K562 (cell line): ENCODE measurements around the gene DENND1A. TPM values are rescaled to one million over a fixed set of nuclear protein-coding genes. Genes with fewer than 3 reads are reported as not detected.
A peak's percentile ranks its signal among the peaks of the same experiment; 100 is the strongest.

Experiments
- ATAC-seq: fragments of 200-7000 bp; cut with Tn5 transposase; 3 replicates; pipeline ENCODE4 v1.9.1; 2020; ENCODE audit warnings: moderate library complexity
- BruUV-seq: library from RNA; stranded (reverse); fragments of 400-500 nt; replicated peaks from 2 replicates; lab custom pipeline; 2021; lab: Mats Ljungman, UMichigan
- CTCF ChIA-PET: fragments of 300-600 bp; formaldehyde crosslinking; extraction: SDS; loops from one replicate; lab custom pipeline; 2021; ENCODE audit warnings: low intra/inter-chr PET ratio; lab: Yijun Ruan, JAX
- POLR2A ChIA-PET: fragments of 300-600, 350-650 bp; sonication (Branson Sonifier 250); formaldehyde crosslinking; extraction: SDS; loops from one replicate; lab custom pipeline; 2021; ENCODE audit warnings: antibody characterized with exemption, inconsistent platforms; lab: Yijun Ruan, JAX
- DNase-seq, 4 experiments: peaks; one replicate each; pipeline versions ENCODE4 v3.0.0 to v3.0.0-alpha.2; 2011 to 2018; ENCODE audit warnings: low spot score in 3 of 4, mixed read lengths in 3 of 4; ENCODE audit errors: extremely low read depth in 1 of 4
- FAIRE-seq: peaks from 2 replicates; lab custom pipeline; 2011; peaks lifted over from hg19 to GRCh38; lab: Jason Lieb, UNC
- H2AFZ ChIP-seq: 2 replicates; pipeline ENCODE4 v1.6.0; 2011; ENCODE audit warnings: low read depth, low read length, control low read depth, inconsistent platforms
- H3K27ac ChIP-seq: fragments of 200-600 bp; 3 replicates; pipeline ENCODE4 v1.8.0; 2011; ENCODE audit warnings: low read depth, mild to moderate bottlenecking, control low read depth, inconsistent platforms, low read length, moderate library complexity, mixed read lengths; ENCODE audit errors: extremely low read depth
- H3K27me3 ChIP-seq, 2 experiments: fragments of 300-600 bp in 1 of 2; 2 replicates in 1 of 2; 3 replicates in 1 of 2; pipeline versions ENCODE4 v1.6.0 to v1.8.0; 2011; ENCODE audit warnings: inconsistent platforms in 2 of 2, low read length in 2 of 2, mild to moderate bottlenecking in 1 of 2, mixed read lengths in 1 of 2, moderate library complexity in 1 of 2; ENCODE audit not compliant: control insufficient read depth in 2 of 2, insufficient read depth in 2 of 2
- H3K36me3 ChIP-seq: fragments of 300-600 bp; 3 replicates; pipeline ENCODE4 v1.8.0; 2011; ENCODE audit warnings: mild to moderate bottlenecking, low read length, inconsistent platforms; ENCODE audit not compliant: control insufficient read depth, insufficient read depth
- H3K4me1 ChIP-seq, 2 experiments: fragments of 200-600 bp in 1 of 2; replicated peaks in 1 of 2; 2 replicates in 1 of 2; 3 replicates in 1 of 2; pipeline versions ENCODE4 v1.5.1 to v1.8.0; 2011; ENCODE audit warnings: inconsistent platforms in 2 of 2, low read length in 2 of 2, mild to moderate bottlenecking in 1 of 2, mixed read lengths in 1 of 2, moderate library complexity in 1 of 2; ENCODE audit not compliant: control insufficient read depth in 2 of 2, insufficient read depth in 2 of 2
- H3K4me2 ChIP-seq: 2 replicates; pipeline ENCODE4 v1.6.1; 2011; ENCODE audit warnings: low read length, control low read depth, inconsistent platforms, mixed read lengths; ENCODE audit not compliant: insufficient read depth
- H3K4me3 ChIP-seq: fragments of 200-600 bp; sonication (generic), shearing (Covaris generic); 2 replicates; pipeline ENCODE4 v1.5.1; 2016; ENCODE audit warnings: control low read depth, inconsistent platforms
- H3K79me2 ChIP-seq: fragments of 200-600 bp; 3 replicates; pipeline ENCODE4 v1.8.0; 2011; ENCODE audit warnings: low read length, inconsistent platforms; ENCODE audit not compliant: control insufficient read depth, insufficient read depth
- H3K9ac ChIP-seq, 2 experiments: 2 replicates each; pipeline versions ENCODE4 v1.6.0 to v1.6.1; 2011; ENCODE audit warnings: low read depth in 2 of 2, low read length in 2 of 2, control low read depth in 1 of 2, inconsistent platforms in 1 of 2, mild to moderate bottlenecking in 1 of 2, mixed read lengths in 1 of 2; ENCODE audit not compliant: insufficient read depth in 1 of 2
- H3K9me1 ChIP-seq: one replicate; pipeline ENCODE4 v1.6.0; 2011; ENCODE audit warnings: inconsistent platforms, mild to moderate bottlenecking, low read length, moderate library complexity; ENCODE audit not compliant: control insufficient read depth, insufficient read depth
- H3K9me3 ChIP-seq: replicated peaks from 2 replicates; pipeline ENCODE4 v1.5.1; 2011; ENCODE audit warnings: low read depth, low read length, inconsistent platforms; ENCODE audit not compliant: control insufficient read depth, insufficient read depth
- H4K20me1 ChIP-seq: replicated peaks from 2 replicates; pipeline ENCODE4 v1.6.1; 2011; ENCODE audit warnings: low read length, inconsistent platforms, mixed read lengths; ENCODE audit not compliant: control insufficient read depth, insufficient read depth
- CTCF ChIP-seq, 3 experiments: IDR thresholded peaks in 2 of 3; conservative IDR thresholded peaks in 1 of 3; 2 replicates each; pipeline ENCODE4 v1.5.1; 2011 to 2012; ENCODE audit warnings: low read length in 3 of 3, mild to moderate bottlenecking in 3 of 3, control low read depth in 2 of 3, improper control_type of control experiment in 1 of 3, inconsistent platforms in 1 of 3, low read depth in 1 of 3, mixed read lengths in 1 of 3, moderate library complexity in 1 of 3; ENCODE audit not compliant: insufficient read depth in 2 of 3
- NCOA4 ChIP-seq: fragments of 450-650 bp; IDR thresholded peaks from 2 replicates; pipeline ENCODE4 v1.6.1; 2018; ENCODE audit warnings: mild to moderate bottlenecking; ENCODE audit not compliant: partially characterized antibody
- ZBTB33 ChIP-seq: sonication (generic); formaldehyde crosslinking; IDR thresholded peaks from 2 replicates; pipeline ENCODE4 v1.8.1; 2023; ENCODE audit warnings: mild to moderate bottlenecking, missing genetic modification reagents
- ZFP36 ChIP-seq: fragments of 150-350 bp; IDR thresholded peaks from 2 replicates; pipeline ENCODE4 v1.6.1; 2018; ENCODE audit warnings: low read length, low read depth; ENCODE audit not compliant: partially characterized antibody
- WGBS: fragments of 100-300 bp; shearing (Covaris generic); methylation state at CpG from one replicate; pipeline ENCODE4 v1.1.6; 2016; ENCODE audit warnings: low coverage, mixed read lengths; ENCODE audit not compliant: insufficient coverage; ENCODE audit errors: missing lambda C conversion rate; 5-methylcytosine and 5-hydroxymethylcytosine counted together
- in situ Hi-C: fragments of 300-500 bp; cut with MboI; formaldehyde crosslinking; loops from 4 replicates; pipeline ENCODE4 v1.15.0; 2018; ENCODE audit warnings: inconsistent platforms, mixed read lengths
- intact Hi-C: fragments of 100-400 bp; cut with micrococcal nuclease; formaldehyde crosslinking; loops from 2 replicates; pipeline ENCODE4 v1.14.2; 2022
- polyA plus RNA-seq, 8 experiments: library from polyadenylated mRNA; depleted of rRNA in 4 of 8; stranded (reverse) in 5 of 8; unstranded in 3 of 8; fragments of >200 nt; fragmentation: Nextera tagmentation in 2 of 8; fragmentation: Illumina TruSeq in 1 of 8; extraction: Ambion mirVana in 2 of 8; extraction: Trizol in 1 of 8; gene quantifications; 2 replicates each; pipeline versions ENCODE4 v1.2.1 to v1.2.3, GENCODE V29; 2011 to 2014; ENCODE audit warnings: inconsistent platforms in 1 of 8, missing spikeins in 1 of 8
- total RNA-seq, 7 experiments: library from RNA; depleted of rRNA in 6 of 7; stranded (reverse); fragments of >200 nt in 6 of 7; fragmentation: Illumina TruSeq in 2 of 7; extraction: Trizol in 2 of 7; gene quantifications; 2 replicates each; pipeline versions ENCODE4 v1.2.1 to v1.2.3, GENCODE V29; 2011 to 2021; ENCODE audit warnings: low replicate concordance in 1 of 7

The DENND1A gene
- total and polyA plus RNA-seq, 9 of the 15 experiments (the other 6 are each of a cell fraction or from before 2014, with no cell fraction given) = 7.6 to 29.5 (median 15.7) TPM

GRCh38 chr9:123365287-123365880 is 564.5 kb downstream of the DENND1A start:
- Histone ChIP-seq H3K4me2 (no peak overlapping the region), H3K36me3 (no peaks in the 10 kb centered on the region), H3K9me3 (no peaks in the 10 kb centered on the region), H2AFZ (no peak overlapping the region), H3K4me1 (peaks cover 14 to 65% of the 10 kb centered on the region in 2 experiments), H3K4me3 (no peak overlapping the region), H3K27me3 (no peaks in the 10 kb centered on the region), H3K79me2 (no peaks in the 10 kb centered on the region), H3K9me1 (no peaks in the 10 kb centered on the region), H4K20me1 (no peaks in the 10 kb centered on the region), H3K9ac (peak overlapping the region in 1 of 2 experiments; percentile 5; a peak in 1 of 4 replicates), H3K27ac (no peak overlapping the region)
- TF ChIP-seq ZBTB33 (CRISPR knock-in tag) (peak; percentile 21; the same call in 1 of the 2 replicates), ZFP36 (peak; percentile 53), NCOA4 (no peak), CTCF (IDR thresholded peaks at IDR 0.05 in 2 of 3, conservative IDR thresholded peaks at IDR 0.05 in 1 of 3; ENCODE audit: insufficient read depth in 2 of 3, low read depth in 1 of 3, low read length in 3 of 3) (peak; percentile 34 to 60 (median 38))
- in situ Hi-C loops (no loop called here), intact Hi-C loops (no loop called here)
- ChIA-PET POLR2A (no interaction called here), CTCF (no interaction called here)
- peak in 1 of 4 experiments; percentile 42 for DNase-seq
- peak; percentile 56 for ATAC-seq
- no TSS peak for BruUV-seq
- no peak for FAIRE-seq
- WGBS = 62% methylated on average over 12 of the region's 12 CpGs
